Daoy (cell line): ENCODE results near the gene ITGB6. TPM values are rescaled to one million over a fixed set of nuclear protein-coding genes. Genes with fewer than 3 reads are reported as not detected.
"Not testable (repeated sequence)": the region's sequence is repeated elsewhere in the genome, so short reads cannot be mapped to it uniquely, and the experiment has no call there.

Source experiments
- DNase-seq: peaks from one replicate; pipeline ENCODE4 v3.0.0-alpha.2; 2015; ENCODE audit warnings: low read depth
- total RNA-seq: library from RNA; depleted of rRNA; stranded (reverse); fragments of >200 nt; shearing (Covaris generic); gene quantifications from 2 replicates; pipeline ENCODE4 v1.2.3, GENCODE V29; 2014

Gene ITGB6
- total RNA-seq, 1 experiment from 2014 or later = 3.1 TPM

GRCh38 chr2:160141912-160142311, 58.2 kb downstream of the ITGB6 start:
- DNase-seq = no peak

DNA sequence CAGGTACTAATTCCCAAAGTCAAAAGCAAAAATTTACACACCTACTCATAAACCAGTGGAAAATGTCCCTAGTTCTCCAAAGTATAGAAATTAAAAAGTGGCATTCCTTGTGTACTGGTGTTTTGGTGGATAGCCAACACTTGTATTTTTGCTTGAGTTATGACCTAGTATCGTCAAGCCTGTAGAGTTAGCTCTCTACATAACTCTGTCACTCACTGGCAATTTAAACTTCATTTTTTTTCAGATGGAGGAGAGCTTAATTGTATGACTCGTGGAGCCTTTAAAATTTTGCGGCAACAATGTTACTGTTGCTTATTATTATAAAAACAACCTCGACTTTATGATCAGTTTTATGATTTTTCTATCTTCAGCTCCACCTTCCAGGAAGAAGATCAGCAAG, 58.7 kb downstream of the ITGB6 start:
- no peak for DNase-seq

- DNase-seq = no peak
These were observed 59.6 kb downstream of the ITGB6 start for GRCh38 chr2:160140471-160140870.

GRCh38 chr2:160139991-160140390, 60.1 kb downstream of the ITGB6 start:
- no peak for DNase-seq

DNA sequence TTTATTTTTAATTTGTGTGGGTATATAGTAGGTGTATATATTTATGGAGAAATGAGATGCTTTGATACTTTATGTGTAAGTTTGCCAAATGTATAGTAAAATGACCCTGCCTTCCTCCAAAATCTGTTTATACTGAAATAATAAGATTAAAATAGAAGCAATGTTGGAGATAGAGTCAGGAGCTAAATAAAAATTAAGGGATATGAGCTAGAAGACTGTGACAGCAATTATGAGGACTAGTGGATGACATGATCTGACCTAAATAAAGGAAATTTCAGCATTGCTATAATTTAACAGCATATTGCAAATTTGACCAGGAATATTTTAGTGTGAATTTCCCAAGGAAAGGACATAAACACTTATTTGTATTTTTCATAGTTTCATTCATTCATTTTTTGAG, 60.7 kb downstream of the ITGB6 start:
- no peak for DNase-seq

GRCh38 chr2:160138406-160138805, 61.7 kb downstream of the ITGB6 start:
- no peak for DNase-seq

DNA sequence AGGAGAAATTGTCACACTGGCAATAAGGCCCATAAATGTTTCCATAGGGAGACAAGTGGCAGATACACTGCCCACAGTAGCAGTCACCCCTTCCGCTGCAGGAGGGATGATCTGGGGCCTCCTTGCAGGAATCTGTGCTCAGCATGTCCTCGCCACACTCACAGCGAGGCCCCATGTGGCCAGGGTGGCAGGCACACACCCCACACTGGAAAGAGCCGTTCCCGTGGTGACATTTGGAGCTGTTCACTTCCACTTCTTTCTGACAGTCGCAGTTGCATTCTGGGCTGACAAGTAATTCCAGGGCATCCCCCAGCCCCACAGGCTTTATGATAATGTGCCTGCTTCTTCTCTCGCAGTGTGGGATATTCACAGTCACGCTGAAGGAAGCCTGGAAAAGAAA, 62.6 kb downstream of the ITGB6 start:
- no peak for DNase-seq

DNA sequence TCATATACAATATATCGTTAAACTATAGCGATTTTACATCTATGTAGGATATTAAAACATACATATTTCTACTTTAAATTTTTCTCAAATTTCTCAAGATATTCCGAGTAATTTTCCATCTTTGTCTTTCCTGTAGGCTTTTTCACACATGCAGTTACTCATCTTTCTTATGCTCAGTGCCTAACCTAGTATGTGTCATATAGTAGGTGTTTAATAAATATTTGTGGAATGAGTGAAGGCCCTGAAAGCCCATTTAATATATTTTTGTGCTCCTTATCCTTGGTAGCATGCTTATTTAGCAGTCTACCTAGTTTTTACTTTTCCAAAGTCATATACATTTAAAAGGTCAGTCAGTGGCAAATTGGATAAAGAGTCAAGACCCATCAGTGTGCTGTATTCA, 67.3 kb downstream of the ITGB6 start:
- DNase-seq = no peak

DNA sequence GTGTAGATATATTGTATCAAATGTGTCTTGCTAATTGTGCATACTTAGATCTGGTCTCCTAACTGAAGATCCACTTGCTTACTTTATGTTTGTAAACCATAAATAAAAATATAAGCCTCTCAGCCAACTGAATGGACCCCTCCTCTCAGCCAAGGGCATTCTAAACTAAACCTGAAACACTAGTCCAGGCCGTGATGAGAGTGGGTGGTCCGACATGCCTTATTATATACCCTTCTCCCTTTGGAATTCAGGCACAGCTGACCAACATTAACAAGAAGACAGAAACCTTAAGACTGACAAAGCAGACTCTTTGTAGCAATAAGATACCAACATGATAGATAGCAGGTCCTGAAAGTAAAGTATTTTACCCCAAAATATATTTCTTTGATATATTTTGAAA, 73.3 kb downstream of the ITGB6 start:
- no peak for DNase-seq

DNA sequence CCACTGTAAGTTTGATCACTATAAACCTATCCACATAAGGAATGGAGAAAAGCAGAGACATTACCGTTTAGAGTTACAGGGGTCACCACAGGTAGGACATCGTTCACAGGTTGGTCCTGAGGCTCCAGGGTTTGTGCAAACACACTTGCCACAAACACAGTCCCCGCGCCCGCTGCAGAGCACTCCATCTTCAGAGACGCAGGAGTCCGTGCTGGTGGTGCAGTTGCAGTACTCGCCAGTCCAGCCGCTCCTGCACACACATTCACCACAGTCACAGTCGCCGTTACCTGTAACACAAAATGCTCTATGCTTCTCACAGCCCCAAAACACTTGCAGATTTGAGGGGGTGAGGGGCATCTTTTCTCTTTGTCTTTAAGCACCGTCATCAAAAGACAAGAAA, 73.8 kb downstream of the ITGB6 start:
- no peak for DNase-seq

DNA sequence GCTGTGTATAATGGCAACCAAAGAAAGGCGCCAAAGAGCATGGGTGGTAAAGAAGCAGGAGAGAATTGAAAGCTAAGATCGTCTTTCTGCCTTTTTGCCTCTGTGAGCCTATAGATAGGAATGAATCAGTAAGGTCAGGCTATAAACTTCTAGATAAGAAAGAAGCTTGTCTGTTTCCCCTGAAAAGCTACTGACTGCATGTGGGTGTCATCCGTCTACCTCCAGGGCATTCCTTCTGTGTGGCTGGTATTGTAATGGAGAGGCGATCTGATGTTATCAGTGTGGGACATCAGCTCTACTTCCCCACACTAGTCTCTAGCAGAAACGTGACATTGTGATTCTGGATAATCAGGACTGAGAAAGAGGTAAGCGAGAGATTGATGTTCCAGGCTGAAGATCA, 74.2 kb downstream of the ITGB6 start:
- no peak for DNase-seq

GRCh38 chr2:160125366-160125765, 74.7 kb downstream of the ITGB6 start:
- DNase-seq = no peak

DNA sequence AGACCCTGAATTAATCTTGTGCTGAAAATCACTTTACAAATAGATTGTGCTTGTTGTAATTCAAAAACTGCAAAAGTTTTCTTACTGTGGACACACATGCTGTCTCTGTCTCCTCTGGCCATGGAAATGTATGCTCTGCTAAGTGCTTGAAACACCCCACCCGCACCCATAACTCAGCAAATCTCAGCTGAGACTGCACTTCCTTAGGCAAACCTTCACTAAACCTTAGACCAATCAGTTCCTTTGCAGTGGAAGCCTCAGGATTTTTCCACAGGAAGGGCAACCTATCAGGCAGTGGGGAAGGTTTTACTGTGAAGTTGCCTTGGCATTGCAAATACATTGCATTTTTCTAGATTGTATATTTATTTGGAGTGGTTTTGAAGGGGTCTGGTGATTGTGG, 75.5 kb downstream of the ITGB6 start:
- DNase-seq = no peak

DNA sequence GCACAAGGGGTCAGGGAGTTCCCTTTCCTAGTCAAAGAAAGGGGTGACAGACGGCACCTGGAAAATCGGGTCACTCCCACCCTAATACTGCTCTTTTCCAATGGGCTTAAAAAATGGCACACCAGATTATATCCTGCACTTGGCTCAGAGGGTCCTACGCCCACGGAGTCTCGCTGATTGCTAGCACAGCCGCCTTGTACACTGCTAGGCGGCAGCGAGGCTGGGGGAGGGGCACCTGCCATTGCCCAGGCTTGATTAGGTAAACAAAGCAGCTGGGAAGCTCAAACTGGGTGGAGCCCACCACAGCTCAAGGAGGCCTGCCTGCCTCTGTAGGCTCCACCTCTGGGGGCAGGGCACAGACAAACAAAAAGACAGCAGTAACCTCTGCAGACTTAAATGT, 85.4 kb downstream of the ITGB6 start:
- not testable (repeated sequence) for DNase-seq

DNA sequence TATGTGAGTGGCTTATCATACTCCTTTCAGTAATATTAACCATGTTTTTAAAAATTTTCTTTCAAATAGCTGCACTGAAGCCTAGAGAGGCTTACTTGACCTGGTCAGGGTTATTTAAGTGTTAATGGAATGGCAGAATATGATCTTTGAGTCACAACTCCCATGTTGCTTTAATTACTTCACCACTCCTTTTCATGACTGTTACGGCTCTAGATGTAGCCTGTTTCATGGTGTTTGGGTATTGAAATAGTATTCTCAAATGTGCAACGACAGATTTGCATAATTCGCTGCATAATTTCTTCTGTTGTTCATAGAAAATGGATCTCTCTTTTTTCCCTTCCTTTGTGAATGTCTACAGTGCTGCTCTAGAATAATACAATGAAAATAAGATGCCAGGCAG, 86.1 kb downstream of the ITGB6 start:
- DNase-seq = no peak

DNA sequence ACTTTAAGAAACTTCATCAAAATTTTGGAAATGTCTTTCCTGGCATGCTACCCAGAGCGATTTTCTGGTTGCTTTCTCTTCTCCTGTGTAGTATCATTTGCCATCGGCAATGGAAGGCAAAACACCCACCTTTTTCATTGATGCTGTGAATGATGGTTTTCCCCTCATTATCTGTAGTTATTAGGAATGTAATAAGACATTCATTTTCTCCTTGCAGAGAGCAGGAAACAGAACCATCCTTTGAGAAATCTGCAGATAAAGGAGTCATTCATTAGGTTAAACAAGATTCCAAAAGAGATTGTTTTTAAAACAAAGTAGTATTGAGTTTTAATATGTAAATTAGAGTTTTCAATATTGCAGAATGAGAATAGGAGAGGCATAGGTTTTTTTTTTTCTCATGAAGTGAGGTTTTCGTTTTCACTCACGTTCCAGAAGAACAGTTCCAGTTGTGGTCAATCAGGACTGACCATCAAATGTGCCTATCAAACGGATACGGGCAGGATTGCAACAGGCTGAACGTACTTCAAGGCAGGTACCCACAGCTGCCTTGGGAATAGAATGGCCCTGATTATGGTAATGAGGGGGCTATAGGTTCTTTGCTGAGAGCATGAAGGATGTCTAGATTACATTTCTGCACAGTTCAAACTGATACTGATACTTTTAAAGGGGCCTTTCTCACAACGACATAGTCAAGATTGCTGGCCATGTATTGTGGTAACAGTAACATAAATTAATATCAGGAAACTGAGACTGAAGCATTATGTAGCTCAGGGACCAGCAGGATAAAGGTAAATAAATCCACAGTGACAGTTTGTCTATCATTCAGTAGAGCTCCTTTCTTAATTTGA, 87.9 kb downstream of the ITGB6 start:
- no peak for DNase-seq

DNA sequence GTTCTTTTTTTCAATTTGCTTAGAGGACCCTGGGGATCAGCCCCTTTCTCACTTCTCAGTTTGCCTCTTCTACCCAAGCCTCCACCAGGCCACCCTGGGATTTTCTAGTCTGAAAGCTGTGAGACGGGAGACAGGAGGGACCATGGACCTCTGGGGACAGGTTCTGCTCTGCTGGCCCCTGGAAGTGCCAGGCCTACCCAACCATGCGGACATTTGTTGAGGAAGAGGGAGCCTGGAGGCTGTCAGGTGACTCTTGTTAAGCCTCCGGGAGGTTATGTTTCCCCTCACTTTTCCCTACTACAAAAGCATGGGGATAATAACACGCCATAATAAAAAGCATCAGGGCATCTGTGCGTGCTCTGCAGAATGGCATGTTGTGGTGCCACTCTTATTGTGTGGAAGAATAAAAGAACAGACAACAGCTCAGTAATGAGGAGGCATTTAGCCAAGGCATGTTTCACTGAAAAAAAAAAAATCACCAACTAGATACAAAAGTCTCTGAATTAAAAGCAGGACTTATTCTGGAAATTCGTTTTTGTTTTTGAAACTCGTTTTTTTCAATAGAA, 89.3 kb downstream of the ITGB6 start:
- no peak for DNase-seq

DNA sequence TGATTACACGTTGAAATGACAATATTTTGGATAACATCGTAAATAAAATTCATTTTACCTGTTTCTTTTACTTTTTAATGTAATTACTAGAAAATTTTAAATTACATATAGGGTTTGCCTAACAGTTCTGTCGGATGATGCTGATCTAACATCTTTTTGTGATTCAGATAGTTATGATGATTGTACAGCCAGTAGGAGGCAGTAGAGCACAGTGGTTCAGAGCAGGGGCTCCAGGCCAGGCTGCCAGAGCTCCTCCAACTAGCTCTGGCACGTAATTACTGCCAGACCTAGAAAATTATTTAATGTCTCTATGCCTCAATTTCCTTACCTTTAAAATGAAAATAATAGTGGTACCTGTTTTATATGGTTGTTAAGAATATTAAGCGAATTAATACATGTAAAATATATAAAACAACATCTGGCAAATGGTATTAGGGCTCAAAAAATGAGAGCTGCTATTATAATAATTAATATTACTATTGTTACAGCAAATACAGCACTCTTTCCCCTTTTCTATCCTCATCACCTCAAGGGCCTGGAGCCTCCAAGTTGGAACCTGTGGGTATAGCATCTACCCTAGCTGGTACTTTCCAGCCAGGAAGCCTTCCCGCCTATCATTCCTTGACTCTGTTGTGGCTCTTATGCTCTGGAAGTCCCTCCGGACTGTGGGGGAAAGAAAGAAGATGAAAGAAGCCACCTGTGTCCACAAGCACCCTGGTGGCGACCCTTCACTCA, 90.0 kb downstream of the ITGB6 start:
- peak; percentile 82 for DNase-seq

- no peak for DNase-seq
These were observed 90.8 kb downstream of the ITGB6 start for GRCh38 chr2:160109243-160109642.

DNA sequence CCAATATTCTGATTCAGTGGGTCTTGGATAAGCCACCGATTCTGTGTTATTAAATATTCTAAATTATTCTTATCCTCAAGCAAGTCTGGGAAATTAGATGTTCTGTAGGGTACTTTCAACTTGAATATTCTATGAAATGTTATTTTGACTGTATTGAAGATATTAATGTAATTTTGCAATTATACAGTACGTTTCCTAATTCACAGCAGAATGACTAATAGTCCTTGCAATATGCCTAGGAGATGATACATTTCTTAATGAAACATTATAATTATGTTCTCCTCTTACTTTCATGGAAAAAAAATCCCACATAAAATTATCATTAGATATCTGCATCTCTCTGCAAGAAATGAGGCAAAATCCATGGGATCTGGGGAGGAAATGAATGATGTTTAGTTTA, 91.4 kb downstream of the ITGB6 start:
- DNase-seq = no peak

- no peak for DNase-seq
These were observed 94.7 kb downstream of the ITGB6 start for GRCh38 chr2:160105366-160105765.

GRCh38 chr2:160104115-160104514, 96.0 kb downstream of the ITGB6 start:
- DNase-seq = no peak

DNA sequence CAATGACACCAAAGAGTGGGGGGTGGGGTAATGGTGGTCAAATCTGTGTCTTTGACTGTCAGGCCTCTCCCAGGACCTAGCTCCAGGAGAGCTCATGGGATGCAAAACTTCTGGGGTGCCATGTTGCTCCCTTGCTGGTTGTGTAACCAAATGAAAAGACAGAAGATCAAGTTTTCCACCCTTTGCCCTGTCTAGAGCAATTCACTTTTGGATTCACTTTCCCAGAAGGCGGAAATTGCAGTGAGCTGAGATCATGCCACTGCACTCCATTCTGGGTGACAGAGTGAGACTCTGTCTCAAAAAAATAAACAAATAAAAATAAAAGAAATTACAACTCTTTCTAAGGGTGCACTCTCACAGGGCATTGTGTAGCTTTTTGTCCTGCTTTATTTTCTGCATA, 102.7 kb downstream of the ITGB6 start:
- no peak for DNase-seq
